Activated T-cell treated with anti-CD3 and anti-CD28 coated beads, Interleukin-2, amount 50 U/mL, for 4 hours (primary cell): Measurements from ENCODE around the gene OLIG2. TPM values are rescaled to one million over a fixed set of nuclear protein-coding genes. Genes with fewer than 3 reads are reported as not detected.
A peak's percentile ranks its signal among the peaks of the same experiment; 100 is the strongest.

ENCODE experiments used
- ATAC-seq, 2 donors: fragments of 200-7000 bp; cut with Tn5 transposase; one replicate each; pipeline ENCODE4 v1.10.0; 2021
- DNase-seq: peaks from one replicate; pipeline ENCODE4 v3.0.0-alpha.2; 2020
- H3K27me3 Mint-ChIP-seq: one replicate; pipeline ENCODE4 v1.8.0; 2021; ENCODE audit warnings: low read depth, mixed read lengths
- H3K36me3 Mint-ChIP-seq: one replicate; pipeline ENCODE4 v1.8.0; 2022; ENCODE audit warnings: mixed read lengths; ENCODE audit not compliant: insufficient read depth
- H3K4me1 Mint-ChIP-seq: one replicate; pipeline ENCODE4 v1.8.0; 2021; ENCODE audit warnings: low read depth, mixed read lengths
- H3K4me3 Mint-ChIP-seq: one replicate; pipeline ENCODE4 v1.8.0; 2021; ENCODE audit warnings: mild to moderate bottlenecking, moderate library complexity, mixed read lengths
- H3K9me3 Mint-ChIP-seq: one replicate; pipeline ENCODE4 v1.8.0; 2021; ENCODE audit warnings: mixed read lengths
- total RNA-seq, 3 donors: library from RNA; stranded (reverse); gene quantifications; one replicate each; pipeline ENCODE4 v1.2.1, GENCODE V29; 2021

Gene OLIG2
- total RNA-seq, 3 donors from 2014 or later = not detected

DNA sequence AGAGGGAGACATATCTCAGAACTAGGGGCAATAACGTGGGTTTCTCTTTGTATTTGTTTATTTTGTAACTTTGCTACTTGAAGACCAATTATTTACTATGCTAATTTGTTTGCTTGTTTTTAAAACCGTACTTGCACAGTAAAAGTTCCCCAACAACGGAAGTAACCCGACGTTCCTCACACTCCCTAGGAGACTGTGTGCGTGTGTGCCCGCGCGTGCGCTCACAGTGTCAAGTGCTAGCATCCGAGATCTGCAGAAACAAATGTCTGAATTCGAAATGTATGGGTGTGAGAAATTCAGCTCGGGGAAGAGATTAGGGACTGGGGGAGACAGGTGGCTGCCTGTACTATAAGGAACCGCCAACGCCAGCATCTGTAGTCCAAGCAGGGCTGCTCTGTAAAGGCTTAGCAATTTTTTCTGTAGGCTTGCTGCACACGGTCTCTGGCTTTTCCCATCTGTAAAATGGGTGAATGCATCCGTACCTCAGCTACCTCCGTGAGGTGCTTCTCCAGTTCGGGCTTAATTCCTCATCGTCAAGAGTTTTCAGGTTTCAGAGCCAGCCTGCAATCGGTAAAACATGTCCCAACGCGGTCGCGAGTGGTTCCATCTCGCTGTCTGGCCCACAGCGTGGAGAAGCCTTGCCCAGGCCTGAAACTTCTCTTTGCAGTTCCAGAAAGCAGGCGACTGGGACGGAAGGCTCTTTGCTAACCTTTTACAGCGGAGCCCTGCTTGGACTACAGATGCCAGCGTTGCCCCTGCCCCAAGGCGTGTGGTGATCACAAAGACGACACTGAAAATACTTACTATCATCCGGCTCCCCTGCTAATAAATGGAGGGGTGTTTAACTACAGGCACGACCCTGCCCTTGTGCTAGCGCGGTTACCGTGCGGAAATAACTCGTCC lies 1.3 kb upstream of the OLIG2 start:
- Mint-ChIP-seq H3K36me3 (no peaks in the 10 kb centered on the region), H3K4me3 (peak overlapping the region; percentile 42), H3K9me3 (no peaks in the 10 kb centered on the region), H3K27me3 (peaks cover 82% of the 10 kb centered on the region), H3K4me1 (peaks cover 54% of the 10 kb centered on the region)
- ATAC-seq (no peak), DNase-seq (no peak)

DNA sequence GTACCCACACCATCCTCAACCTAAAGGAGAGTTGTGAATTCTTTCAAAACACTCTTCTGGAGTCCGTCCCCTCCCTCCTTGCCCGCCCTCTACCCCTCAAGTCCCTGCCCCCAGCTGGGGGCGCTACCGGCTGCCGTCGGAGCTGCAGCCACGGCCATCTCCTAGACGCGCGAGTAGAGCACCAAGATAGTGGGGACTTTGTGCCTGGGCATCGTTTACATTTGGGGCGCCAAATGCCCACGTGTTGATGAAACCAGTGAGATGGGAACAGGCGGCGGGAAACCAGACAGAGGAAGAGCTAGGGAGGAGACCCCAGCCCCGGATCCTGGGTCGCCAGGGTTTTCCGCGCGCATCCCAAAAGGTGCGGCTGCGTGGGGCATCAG lies 638 bp upstream of the OLIG2 start:
- Mint-ChIP-seq H3K27me3 (peaks cover 85% of the 10 kb centered on the region), H3K4me3 (no peak overlapping the region), H3K4me1 (peaks cover 54% of the 10 kb centered on the region), H3K9me3 (no peaks in the 10 kb centered on the region), H3K36me3 (no peaks in the 10 kb centered on the region)
- DNase-seq (no peak), ATAC-seq (no peak)

DNA sequence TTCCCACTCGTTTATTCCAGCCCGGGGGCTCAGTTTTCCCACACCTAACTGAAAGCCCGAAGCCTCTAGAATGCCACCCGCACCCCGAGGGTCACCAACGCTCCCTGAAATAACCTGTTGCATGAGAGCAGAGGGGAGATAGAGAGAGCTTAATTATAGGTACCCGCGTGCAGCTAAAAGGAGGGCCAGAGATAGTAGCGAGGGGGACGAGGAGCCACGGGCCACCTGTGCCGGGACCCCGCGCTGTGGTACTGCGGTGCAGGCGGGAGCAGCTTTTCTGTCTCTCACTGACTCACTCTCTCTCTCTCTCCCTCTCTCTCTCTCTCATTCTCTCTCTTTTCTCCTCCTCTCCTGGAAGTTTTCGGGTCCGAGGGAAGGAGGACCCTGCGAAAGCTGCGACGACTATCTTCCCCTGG lies 716 bp downstream of the OLIG2 start:
- H3K4me1 Mint-ChIP-seq = peaks cover 49% of the 10 kb centered on the region
- ATAC-seq (no peak), DNase-seq (no peak)
- no peaks in the 10 kb centered on the region for H3K9me3 Mint-ChIP-seq
- no peaks in the 10 kb centered on the region for H3K36me3 Mint-ChIP-seq
- H3K27me3 Mint-ChIP-seq = peaks cover 87% of the 10 kb centered on the region
- H3K4me3 Mint-ChIP-seq = no peak overlapping the region

DNA sequence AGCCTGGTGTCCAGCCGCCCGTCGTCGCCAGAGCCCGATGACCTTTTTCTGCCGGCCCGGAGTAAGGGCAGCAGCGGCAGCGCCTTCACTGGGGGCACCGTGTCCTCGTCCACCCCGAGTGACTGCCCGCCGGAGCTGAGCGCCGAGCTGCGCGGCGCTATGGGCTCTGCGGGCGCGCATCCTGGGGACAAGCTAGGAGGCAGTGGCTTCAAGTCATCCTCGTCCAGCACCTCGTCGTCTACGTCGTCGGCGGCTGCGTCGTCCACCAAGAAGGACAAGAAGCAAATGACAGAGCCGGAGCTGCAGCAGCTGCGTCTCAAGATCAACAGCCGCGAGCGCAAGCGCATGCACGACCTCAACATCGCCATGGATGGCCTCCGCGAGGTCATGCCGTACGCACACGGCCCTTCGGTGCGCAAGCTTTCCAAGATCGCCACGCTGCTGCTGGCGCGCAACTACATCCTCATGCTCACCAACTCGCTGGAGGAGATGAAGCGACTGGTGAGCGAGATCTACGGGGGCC lies 1.2 kb downstream of the OLIG2 start:
- Mint-ChIP-seq H3K4me1 (peaks cover 48% of the 10 kb centered on the region), H3K27me3 (peaks cover 86% of the 10 kb centered on the region), H3K36me3 (no peaks in the 10 kb centered on the region), H3K9me3 (no peaks in the 10 kb centered on the region), H3K4me3 (no peak overlapping the region)
- no peak for DNase-seq
- ATAC-seq = peak in 1 of 2 donors; percentile 6

DNA sequence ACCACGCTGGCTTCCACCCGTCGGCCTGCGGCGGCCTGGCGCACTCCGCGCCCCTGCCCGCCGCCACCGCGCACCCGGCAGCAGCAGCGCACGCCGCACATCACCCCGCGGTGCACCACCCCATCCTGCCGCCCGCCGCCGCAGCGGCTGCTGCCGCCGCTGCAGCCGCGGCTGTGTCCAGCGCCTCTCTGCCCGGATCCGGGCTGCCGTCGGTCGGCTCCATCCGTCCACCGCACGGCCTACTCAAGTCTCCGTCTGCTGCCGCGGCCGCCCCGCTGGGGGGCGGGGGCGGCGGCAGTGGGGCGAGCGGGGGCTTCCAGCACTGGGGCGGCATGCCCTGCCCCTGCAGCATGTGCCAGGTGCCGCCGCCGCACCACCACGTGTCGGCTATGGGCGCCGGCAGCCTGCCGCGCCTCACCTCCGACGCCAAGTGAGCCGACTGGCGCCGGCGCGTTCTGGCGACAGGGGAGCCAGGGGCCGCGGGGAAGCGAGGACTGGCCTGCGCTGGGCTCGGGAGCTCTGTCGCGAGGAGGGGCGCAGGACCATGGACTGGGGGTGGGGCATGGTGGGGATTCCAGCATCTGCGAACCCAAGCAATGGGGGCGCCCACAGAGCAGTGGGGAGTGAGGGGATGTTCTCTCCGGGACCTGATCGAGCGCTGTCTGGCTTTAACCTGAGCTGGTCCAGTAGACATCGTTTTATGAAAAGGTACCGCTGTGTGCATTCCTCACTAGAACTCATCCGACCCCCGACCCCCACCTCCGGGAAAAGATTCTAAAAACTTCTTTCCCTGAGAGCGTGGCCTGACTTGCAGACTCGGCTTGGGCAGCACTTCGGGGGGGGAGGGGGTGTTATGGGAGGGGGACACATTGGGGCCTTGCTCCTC lies 1.9 kb downstream of the OLIG2 start:
- H3K4me1 Mint-ChIP-seq = peaks cover 43% of the 10 kb centered on the region
- H3K4me3 Mint-ChIP-seq = no peak overlapping the region
- no peaks in the 10 kb centered on the region for H3K36me3 Mint-ChIP-seq
- DNase-seq (no peak), ATAC-seq (peak; percentile 20 to 22)
- H3K27me3 Mint-ChIP-seq = peaks cover 86% of the 10 kb centered on the region
- no peaks in the 10 kb centered on the region for H3K9me3 Mint-ChIP-seq

DNA sequence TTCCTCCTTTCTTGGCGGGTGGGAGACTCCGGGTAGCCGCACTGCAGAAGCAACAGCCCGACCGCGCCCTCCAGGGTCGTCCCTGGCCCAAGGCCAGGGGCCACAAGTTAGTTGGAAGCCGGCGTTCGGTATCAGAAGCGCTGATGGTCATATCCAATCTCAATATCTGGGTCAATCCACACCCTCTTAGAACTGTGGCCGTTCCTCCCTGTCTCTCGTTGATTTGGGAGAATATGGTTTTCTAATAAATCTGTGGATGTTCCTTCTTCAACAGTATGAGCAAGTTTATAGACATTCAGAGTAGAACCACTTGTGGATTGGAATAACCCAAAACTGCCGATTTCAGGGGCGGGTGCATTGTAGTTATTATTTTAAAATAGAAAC lies 2.5 kb downstream of the OLIG2 start:
- ATAC-seq (no peak), DNase-seq (no peak)
- Mint-ChIP-seq H3K9me3 (no peaks in the 10 kb centered on the region), H3K36me3 (no peaks in the 10 kb centered on the region), H3K4me1 (peaks cover 42% of the 10 kb centered on the region), H3K27me3 (peaks cover 86% of the 10 kb centered on the region), H3K4me3 (no peak overlapping the region)

DNA sequence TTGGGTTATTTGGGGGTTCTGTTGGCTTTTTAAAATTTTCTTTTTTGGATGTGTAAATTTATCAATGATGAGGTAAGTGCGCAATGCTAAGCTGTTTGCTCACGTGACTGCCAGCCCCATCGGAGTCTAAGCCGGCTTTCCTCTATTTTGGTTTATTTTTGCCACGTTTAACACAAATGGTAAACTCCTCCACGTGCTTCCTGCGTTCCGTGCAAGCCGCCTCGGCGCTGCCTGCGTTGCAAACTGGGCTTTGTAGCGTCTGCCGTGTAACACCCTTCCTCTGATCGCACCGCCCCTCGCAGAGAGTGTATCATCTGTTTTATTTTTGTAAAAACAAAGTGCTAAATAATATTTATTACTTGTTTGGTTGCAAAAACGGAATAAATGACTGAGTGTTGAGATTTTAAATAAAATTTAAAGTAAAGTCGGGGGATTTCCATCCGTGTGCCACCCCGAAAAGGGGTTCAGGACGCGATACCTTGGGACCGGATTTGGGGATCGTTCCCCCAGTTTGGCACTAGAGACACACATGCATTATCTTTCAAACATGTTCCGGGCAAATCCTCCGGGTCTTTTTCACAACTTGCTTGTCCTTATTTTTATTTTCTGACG lies 3.1 kb downstream of the OLIG2 start:
- Mint-ChIP-seq H3K36me3 (no peaks in the 10 kb centered on the region), H3K27me3 (peaks cover 83% of the 10 kb centered on the region), H3K4me3 (peak overlapping the region; percentile 65), H3K9me3 (no peaks in the 10 kb centered on the region), H3K4me1 (peaks cover 37% of the 10 kb centered on the region)
- ATAC-seq (no peak), DNase-seq (no peak)

DNA sequence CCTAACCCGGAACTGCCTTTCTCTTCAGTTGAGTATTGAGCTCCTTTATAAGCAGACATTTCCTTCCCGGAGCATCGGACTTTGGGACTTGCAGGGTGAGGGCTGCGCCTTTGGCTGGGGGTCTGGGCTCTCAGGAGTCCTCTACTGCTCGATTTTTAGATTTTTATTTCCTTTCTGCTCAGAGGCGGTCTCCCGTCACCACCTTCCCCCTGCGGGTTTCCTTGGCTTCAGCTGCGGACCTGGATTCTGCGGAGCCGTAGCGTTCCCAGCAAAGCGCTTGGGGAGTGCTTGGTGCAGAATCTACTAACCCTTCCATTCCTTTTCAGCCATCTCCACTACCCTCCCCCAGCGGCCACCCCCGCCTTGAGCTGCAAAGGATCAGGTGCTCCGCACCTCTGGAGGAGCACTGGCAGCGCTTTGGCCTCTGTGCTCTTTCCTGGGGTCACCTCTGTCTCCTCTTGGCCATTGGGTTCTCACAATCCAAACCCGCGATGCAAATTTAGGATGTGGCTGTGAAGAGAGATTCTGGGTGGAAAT lies 3.7 kb downstream of the OLIG2 start:
- peaks cover 83% of the 10 kb centered on the region for H3K27me3 Mint-ChIP-seq
- H3K36me3 Mint-ChIP-seq = no peaks in the 10 kb centered on the region
- peak overlapping the region; percentile 65 for H3K4me3 Mint-ChIP-seq
- peaks cover 31% of the 10 kb centered on the region for H3K4me1 Mint-ChIP-seq
- DNase-seq (no peak), ATAC-seq (no peak)
- H3K9me3 Mint-ChIP-seq = no peaks in the 10 kb centered on the region

DNA sequence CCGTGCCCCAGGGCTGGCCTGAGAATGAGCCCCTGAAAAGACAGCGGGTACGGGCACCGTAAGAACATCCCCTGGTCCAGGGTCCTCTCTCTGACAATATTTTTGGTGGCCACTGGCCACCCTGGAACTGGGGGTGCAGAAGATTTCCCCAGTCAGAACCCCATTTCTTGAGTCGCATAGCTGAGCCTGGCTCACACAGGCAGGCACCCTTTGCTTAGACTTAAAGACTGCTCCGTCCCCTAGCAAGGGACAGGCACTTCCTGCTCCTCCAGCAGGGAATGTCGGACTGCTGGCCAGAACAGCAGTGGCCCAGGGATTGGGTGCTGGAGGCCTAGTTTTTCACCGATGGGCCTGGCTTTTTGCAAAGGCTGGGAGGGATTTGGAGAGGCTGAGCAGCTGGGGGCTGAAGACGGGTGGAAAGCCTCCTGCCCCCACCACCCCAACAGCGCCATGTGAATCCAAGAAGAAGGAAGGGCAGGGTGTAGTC lies 4.3 kb downstream of the OLIG2 start:
- H3K27me3 Mint-ChIP-seq = peaks cover 80% of the 10 kb centered on the region
- H3K36me3 Mint-ChIP-seq = no peaks in the 10 kb centered on the region
- DNase-seq = no peak
- H3K9me3 Mint-ChIP-seq = no peaks in the 10 kb centered on the region
- peaks cover 30% of the 10 kb centered on the region for H3K4me1 Mint-ChIP-seq
- no peak for ATAC-seq
- H3K4me3 Mint-ChIP-seq = no peak overlapping the region

DNA sequence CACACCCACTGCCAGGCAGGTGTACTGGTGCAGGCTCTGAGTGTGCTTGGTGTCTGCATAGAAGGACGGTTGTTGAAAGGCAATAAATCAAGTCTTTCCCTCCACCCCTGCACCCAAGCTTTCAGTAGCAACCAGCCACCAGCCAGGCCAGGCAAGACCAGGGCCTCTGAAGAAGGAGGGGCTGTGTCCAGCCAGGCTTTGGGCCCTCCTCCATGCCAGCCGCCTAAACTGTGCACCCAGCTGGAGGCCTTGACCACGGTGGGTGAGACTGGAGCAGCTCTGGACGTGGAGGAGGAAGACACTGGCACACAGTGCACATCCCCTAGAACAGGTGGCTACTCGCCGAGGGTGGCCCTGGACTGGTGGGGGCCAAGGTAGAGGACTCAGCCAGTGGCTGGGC lies 4.9 kb downstream of the OLIG2 start:
- Mint-ChIP-seq H3K27me3 (peaks cover 74% of the 10 kb centered on the region), H3K9me3 (no peaks in the 10 kb centered on the region), H3K4me3 (no peak overlapping the region), H3K36me3 (no peaks in the 10 kb centered on the region), H3K4me1 (peaks cover 30% of the 10 kb centered on the region)
- ATAC-seq (no peak), DNase-seq (no peak)

DNA sequence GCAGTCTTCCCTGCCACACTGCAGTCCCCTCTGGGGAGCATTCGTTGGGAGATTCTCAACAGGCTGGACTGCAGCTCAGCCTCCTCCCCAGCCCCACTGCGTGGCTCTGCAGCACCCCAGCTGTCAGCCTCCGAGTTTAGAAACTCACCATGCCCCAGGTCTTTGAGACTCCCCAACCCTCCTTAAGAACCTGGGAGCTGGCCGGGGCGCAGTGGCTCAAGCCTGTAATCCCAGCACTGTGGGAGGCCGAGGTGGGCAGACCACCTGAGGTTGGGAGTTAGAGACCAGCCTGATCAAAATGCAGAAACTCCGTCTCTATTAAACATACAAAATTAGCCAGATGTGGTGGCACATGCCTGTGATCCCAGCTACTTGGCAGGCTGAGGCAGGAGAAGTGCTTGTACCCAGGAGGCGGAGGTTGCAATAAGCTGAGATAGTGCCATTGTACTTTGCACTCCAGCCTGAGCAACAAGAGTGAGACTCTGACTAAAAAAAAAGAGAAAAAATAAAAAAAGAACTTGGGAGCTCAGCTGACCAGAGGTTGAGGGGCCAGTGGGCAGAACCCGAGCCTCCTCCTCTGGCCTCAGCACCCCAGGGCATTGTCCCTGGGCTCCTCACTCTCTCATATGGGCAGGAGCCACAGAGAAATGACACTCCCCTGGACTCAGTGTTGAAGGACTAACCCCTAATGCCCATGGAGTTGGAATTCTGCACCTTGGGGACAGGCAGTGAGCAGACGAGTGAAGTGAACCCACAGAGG lies 5.6 kb downstream of the OLIG2 start:
- H3K4me1 Mint-ChIP-seq = peaks cover 26% of the 10 kb centered on the region
- H3K27me3 Mint-ChIP-seq = peaks cover 67% of the 10 kb centered on the region
- DNase-seq (no peak), ATAC-seq (no peak)
- no peaks in the 10 kb centered on the region for H3K36me3 Mint-ChIP-seq
- no peaks in the 10 kb centered on the region for H3K9me3 Mint-ChIP-seq
- H3K4me3 Mint-ChIP-seq = no peak overlapping the region

DNA sequence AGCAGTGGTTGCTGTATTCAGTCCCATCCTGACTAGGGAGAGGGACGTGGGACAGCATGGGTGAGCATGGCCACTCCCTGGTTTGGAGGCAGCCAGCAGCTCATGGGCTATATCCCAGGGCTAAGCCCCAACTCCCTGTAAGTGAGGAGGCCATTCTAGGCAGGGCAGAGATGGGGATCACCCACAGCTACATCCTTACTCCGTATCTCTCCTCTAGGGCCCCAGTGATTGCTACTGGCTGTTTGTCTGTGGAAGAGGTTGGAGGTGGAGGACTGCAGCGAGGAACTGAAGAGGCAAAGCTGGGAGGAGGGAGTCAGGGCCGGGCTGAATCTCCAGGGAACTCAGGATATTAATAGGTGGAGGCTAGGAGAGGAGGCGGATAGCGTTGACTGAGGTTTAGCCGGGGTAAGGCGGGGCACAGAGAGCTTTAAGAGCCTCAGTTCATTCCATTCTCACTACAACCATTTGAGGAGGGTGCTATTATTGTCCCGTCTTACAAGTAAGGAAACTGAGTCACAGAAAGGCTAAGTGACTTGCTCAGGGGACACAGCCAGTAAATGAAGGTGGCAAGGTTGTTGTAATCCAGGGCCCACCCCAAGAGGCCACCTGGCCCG lies 6.8 kb downstream of the OLIG2 start:
- H3K36me3 Mint-ChIP-seq = no peaks in the 10 kb centered on the region
- peaks cover 24% of the 10 kb centered on the region for H3K4me1 Mint-ChIP-seq
- no peaks in the 10 kb centered on the region for H3K9me3 Mint-ChIP-seq
- H3K27me3 Mint-ChIP-seq = peaks cover 59% of the 10 kb centered on the region
- no peak for DNase-seq
- ATAC-seq = no peak
- H3K4me3 Mint-ChIP-seq = no peak overlapping the region
